ENCODE data around the gene GRIK4.

DNA sequence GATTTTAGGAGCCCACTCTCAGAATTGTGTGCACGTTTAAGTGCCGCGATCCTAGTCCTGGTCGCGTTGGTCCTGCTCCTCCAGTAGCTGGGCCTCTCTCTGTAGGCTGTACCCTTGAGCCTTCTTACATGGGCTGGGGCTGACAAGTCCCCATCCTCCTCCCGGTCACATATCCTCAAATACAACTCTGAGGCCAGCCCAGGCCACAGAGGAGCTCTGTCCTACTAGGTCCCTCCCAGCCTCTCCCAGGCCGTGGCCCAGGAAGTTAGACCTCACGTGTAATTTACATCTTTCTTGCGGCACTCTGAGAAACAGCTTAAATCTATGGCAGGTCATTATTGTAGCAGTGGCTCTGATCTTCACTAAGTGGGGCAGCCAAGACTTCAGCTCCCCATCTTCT, 305.2 kb downstream of the GRIK4 start:
- TF ChIP-seq POLR2AphosphoS5 (IDR thresholded peaks at IDR 0.05; ENCODE audit: low read depth, low read length) (no peak), POLR2A (IDR thresholded peaks at IDR 0.05; ENCODE audit: low read depth, low read length) (no peak)

Data from GM12892 (cell line).